Neural cell (in vitro differentiated cells): ENCODE results near the gene HEXIM1. TPM values are rescaled to one million over a fixed set of nuclear protein-coding genes. Genes with fewer than 3 reads are reported as not detected.

Experiments used
- H2AFZ ChIP-seq: fragments of 200-600, 300-800 bp; sonication (generic), shearing (Covaris generic); 2 replicates; pipeline ENCODE4 v1.6.0; 2014; ENCODE audit warnings: low read depth, mild to moderate bottlenecking, antibody characterized with exemption, low read length, moderate library complexity
- H3F3A ChIP-seq: fragments of 200-600 bp; shearing (Covaris generic); 2 replicates; pipeline ENCODE4 v1.6.1; 2016; ENCODE audit warnings: mild to moderate bottlenecking, moderate library complexity, mixed read lengths, antibody characterized with exemption, low read length; ENCODE audit not compliant: insufficient read depth, poor library complexity, severe bottlenecking
- H3K27ac ChIP-seq: fragments of 200-600, 300-800 bp; sonication (generic), shearing (Covaris generic); 2 replicates; pipeline ENCODE4 v1.5.1; 2014; ENCODE audit warnings: mild to moderate bottlenecking, low read length, moderate library complexity
- H3K27me3 ChIP-seq: fragments of 300-800, 200-600 bp; sonication (generic), shearing (Covaris generic); 2 replicates; pipeline ENCODE4 v1.6.0; 2014; ENCODE audit warnings: mild to moderate bottlenecking, low read depth, low read length, moderate library complexity; ENCODE audit not compliant: insufficient read depth
- H3K36me3 ChIP-seq: fragments of 300-800, 200-600 bp; sonication (generic), shearing (Covaris generic); 2 replicates; pipeline ENCODE4 v1.5.1; 2014; ENCODE audit warnings: mild to moderate bottlenecking, antibody characterized with exemption, low read length, moderate library complexity; ENCODE audit not compliant: insufficient read depth
- H3K4me2 ChIP-seq: fragments of 300-800, 200-600 bp; sonication (generic), shearing (Covaris generic); 2 replicates; pipeline ENCODE4 v1.6.0; 2014; ENCODE audit warnings: mild to moderate bottlenecking, low read length
- H3K4me3 ChIP-seq: fragments of 300-800, 200-600 bp; sonication (generic), shearing (Covaris generic); 2 replicates; pipeline ENCODE4 v1.5.1; 2014; ENCODE audit warnings: mild to moderate bottlenecking, low read length, moderate library complexity
- H3K79me2 ChIP-seq: fragments of 200-600 bp; shearing (Covaris generic); replicated peaks from 2 replicates; pipeline ENCODE4 v1.6.0; 2014; ENCODE audit warnings: mild to moderate bottlenecking, low read length, moderate library complexity; ENCODE audit not compliant: insufficient read depth
- H3K9ac ChIP-seq: fragments of 300-800, 200-600 bp; sonication (generic), shearing (Covaris generic); 2 replicates; pipeline ENCODE4 v1.6.1; 2016; ENCODE audit warnings: mild to moderate bottlenecking, low read length, mixed read lengths
- H3K9me2 ChIP-seq: fragments of 200-600 bp; shearing (Covaris generic); 2 replicates; pipeline ENCODE4 v1.6.1; 2016; ENCODE audit warnings: mild to moderate bottlenecking, low read length, mixed read lengths; ENCODE audit not compliant: insufficient read depth
- H3K9me3 ChIP-seq: fragments of 200-600, 300-800 bp; sonication (generic), shearing (Covaris generic); 2 replicates; pipeline ENCODE4 v1.6.1; 2016; ENCODE audit warnings: mild to moderate bottlenecking, mixed run types, low read length, moderate library complexity, mixed read lengths
- H4K20me1 ChIP-seq: fragments of 200-600 bp; shearing (Covaris generic); 2 replicates; pipeline ENCODE4 v1.6.1; 2016; ENCODE audit warnings: mild to moderate bottlenecking, mixed run types; ENCODE audit not compliant: insufficient read depth
- CTCF ChIP-seq: fragments of 450-650 bp; IDR thresholded peaks from 2 replicates; pipeline ENCODE4 v1.5.1; 2014; ENCODE audit warnings: antibody characterized with exemption, mild to moderate bottlenecking, moderate library complexity; ENCODE audit not compliant: poor library complexity, severe bottlenecking
- EP300 ChIP-seq: fragments of 450-650 bp; conservative IDR thresholded peaks from 2 replicates; pipeline ENCODE4 v1.6.1; 2014; ENCODE audit warnings: antibody characterized with exemption, mild to moderate bottlenecking, moderate library complexity; ENCODE audit not compliant: poor library complexity, severe bottlenecking
- EZH2 ChIP-seq: fragments of 200-600, 300-800 bp; shearing (Covaris generic), sonication (generic); IDR thresholded peaks from 2 replicates; pipeline ENCODE4 v1.6.1; 2014; ENCODE audit warnings: antibody characterized with exemption, low read length, borderline replicate concordance, mild to moderate bottlenecking; ENCODE audit not compliant: insufficient read depth, poor library complexity, severe bottlenecking
- MXI1 ChIP-seq: fragments of 450-650 bp; conservative IDR thresholded peaks from 2 replicates; pipeline ENCODE4 v1.6.1; 2014; ENCODE audit warnings: antibody characterized with exemption, mild to moderate bottlenecking; ENCODE audit not compliant: poor library complexity, severe bottlenecking
- POLR2AphosphoS5 ChIP-seq: IDR thresholded peaks from 2 replicates; pipeline ENCODE4 v1.6.1; 2012
- RAD21 ChIP-seq: fragments of 450-650 bp; conservative IDR thresholded peaks from 2 replicates; pipeline ENCODE4 v1.6.1; 2014; ENCODE audit warnings: antibody characterized with exemption, mild to moderate bottlenecking, moderate library complexity
- SMC3 ChIP-seq: fragments of 450-650 bp; conservative IDR thresholded peaks from 2 replicates; pipeline ENCODE4 v1.6.1; 2014; ENCODE audit warnings: antibody characterized with exemption, mild to moderate bottlenecking, moderate library complexity; ENCODE audit not compliant: poor library complexity
- TAF1 ChIP-seq: IDR thresholded peaks from 2 replicates; pipeline ENCODE4 v1.6.1; 2012; ENCODE audit warnings: low read depth
- polyA plus RNA-seq: library from polyadenylated mRNA; depleted of rRNA; stranded (reverse); fragments of >200 nt; gene quantifications from 2 replicates; pipeline ENCODE4 v1.2.3, GENCODE V29; 2014
- TF ChIP-seq, protein P1 (sequence below): IDR thresholded peaks from 2 replicates; pipeline ENCODE4 v1.6.1; 2012; ENCODE audit warnings: borderline replicate concordance

Gene HEXIM1
- polyA plus RNA-seq, 1 donor from 2014 or later, result 9.0 TPM

GRCh38 chr17:45128989-45129388 lies 19.3 kb upstream of the HEXIM1 start:
- Histone ChIP-seq H3F3A (no peaks in the 10 kb centered on the region), H4K20me1 (no peaks in the 10 kb centered on the region), H3K4me2 (no peak overlapping the region), H3K9ac (no peak overlapping the region), H3K27me3 (no peaks in the 10 kb centered on the region), H3K36me3 (no peaks in the 10 kb centered on the region), H3K9me3 (no peaks in the 10 kb centered on the region), H3K4me3 (no peak overlapping the region), H3K9me2 (no peaks in the 10 kb centered on the region), H3K27ac (no peak overlapping the region), H3K79me2 (no peaks in the 10 kb centered on the region), H2AFZ (no peak overlapping the region)
- TF ChIP-seq RAD21 (no peak), EP300 (no peak), MXI1 (no peak)

GRCh38 chr17:45129426-45129939 lies 18.8 kb upstream of the HEXIM1 start:
- Histone ChIP-seq H3K4me3 (no peak overlapping the region), H3K9me2 (no peaks in the 10 kb centered on the region), H3K79me2 (no peaks in the 10 kb centered on the region), H3F3A (no peaks in the 10 kb centered on the region), H3K4me2 (no peak overlapping the region), H3K36me3 (no peaks in the 10 kb centered on the region), H2AFZ (no peak overlapping the region), H3K9me3 (no peaks in the 10 kb centered on the region), H3K27me3 (no peaks in the 10 kb centered on the region), H3K27ac (no peak overlapping the region), H3K9ac (no peak overlapping the region), H4K20me1 (no peaks in the 10 kb centered on the region)
- TF ChIP-seq EP300, result no peak
- TF ChIP-seq CTCF, result no peak
- no peak for TF ChIP-seq SMC3
- TF ChIP-seq MXI1, result no peak
- TF ChIP-seq EZH2, result no peak
- no peak for TF ChIP-seq POLR2AphosphoS5
- TF ChIP-seq, protein P1, sequence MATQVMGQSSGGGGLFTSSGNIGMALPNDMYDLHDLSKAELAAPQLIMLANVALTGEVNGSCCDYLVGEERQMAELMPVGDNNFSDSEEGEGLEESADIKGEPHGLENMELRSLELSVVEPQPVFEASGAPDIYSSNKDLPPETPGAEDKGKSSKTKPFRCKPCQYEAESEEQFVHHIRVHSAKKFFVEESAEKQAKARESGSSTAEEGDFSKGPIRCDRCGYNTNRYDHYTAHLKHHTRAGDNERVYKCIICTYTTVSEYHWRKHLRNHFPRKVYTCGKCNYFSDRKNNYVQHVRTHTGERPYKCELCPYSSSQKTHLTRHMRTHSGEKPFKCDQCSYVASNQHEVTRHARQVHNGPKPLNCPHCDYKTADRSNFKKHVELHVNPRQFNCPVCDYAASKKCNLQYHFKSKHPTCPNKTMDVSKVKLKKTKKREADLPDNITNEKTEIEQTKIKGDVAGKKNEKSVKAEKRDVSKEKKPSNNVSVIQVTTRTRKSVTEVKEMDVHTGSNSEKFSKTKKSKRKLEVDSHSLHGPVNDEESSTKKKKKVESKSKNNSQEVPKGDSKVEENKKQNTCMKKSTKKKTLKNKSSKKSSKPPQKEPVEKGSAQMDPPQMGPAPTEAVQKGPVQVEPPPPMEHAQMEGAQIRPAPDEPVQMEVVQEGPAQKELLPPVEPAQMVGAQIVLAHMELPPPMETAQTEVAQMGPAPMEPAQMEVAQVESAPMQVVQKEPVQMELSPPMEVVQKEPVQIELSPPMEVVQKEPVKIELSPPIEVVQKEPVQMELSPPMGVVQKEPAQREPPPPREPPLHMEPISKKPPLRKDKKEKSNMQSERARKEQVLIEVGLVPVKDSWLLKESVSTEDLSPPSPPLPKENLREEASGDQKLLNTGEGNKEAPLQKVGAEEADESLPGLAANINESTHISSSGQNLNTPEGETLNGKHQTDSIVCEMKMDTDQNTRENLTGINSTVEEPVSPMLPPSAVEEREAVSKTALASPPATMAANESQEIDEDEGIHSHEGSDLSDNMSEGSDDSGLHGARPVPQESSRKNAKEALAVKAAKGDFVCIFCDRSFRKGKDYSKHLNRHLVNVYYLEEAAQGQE, result no peak
- TF ChIP-seq RAD21, result no peak
- TF ChIP-seq TAF1, result no peak
